ENCODE data around the gene FOXR1.

Gene FOXR1

DNA sequence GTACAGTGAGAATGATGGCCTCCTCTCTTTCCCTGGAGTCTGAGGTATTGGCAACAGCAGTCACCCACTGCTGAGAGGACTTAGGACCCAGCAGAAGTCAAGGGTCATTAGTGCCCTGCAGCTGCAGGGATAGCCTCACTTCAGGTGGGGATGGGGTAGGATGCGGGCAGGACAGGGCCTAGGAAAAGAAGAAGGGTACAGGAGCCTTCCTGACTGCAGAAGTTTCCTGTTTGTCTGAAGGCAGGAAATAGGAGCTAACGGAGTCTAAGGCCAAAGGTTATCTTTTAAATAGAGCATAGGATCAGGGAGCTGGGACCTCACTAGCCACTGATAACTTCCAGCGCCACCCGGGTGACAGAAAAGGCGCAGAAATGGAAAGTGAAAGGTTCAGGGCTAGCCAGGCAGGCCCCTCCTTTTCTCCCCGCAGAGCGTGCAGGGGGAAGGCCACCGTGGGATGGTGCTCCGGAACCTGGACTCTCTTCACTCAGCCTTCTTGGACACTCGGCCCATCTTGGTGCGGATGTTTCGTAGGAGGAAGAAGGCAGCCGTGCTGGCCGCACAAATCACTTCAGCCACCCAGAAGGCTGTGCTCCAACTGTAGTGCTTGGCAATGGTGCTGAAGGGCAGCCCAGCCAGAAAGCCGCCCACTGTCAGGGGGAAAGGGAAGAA is 53.0 kb downstream of the FOXR1 start:
- no peak for TF ChIP-seq POLR2AphosphoS5 (IDR thresholded peaks at IDR 0.05; ENCODE audit: low read depth, low read length)
- no peak for TF ChIP-seq TAF1 (IDR thresholded peaks at IDR 0.05; ENCODE audit: borderline replicate concordance, low read depth, low read length)
- TF ChIP-seq POLR2A (IDR thresholded peaks at IDR 0.05; ENCODE audit: low read depth, low read length): no peak
- DNase-seq (ENCODE audit: insufficient read length): no peak
- no peak for FAIRE-seq

DNA sequence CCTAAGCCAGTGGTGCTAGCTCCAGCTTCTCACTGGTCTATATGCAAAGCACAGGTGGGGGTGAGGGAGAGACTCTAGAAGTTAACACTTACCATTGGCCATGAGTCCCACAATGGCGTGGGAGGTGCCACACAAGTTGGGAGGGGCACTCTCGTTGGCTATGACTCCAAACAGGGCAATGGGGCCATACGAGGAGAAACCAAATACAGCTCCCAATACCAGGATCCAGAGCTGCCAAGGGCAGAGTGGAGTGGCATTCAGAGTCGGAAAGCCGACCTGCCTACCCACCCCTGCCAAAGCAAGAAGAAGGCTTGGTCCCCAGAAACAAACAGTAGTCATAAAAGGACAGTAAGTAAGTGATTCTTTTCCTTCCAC is 53.5 kb downstream of the FOXR1 start:
- DNase-seq (ENCODE audit: insufficient read length) (no peak), FAIRE-seq (no peak)
- TF ChIP-seq TAF1 (IDR thresholded peaks at IDR 0.05; ENCODE audit: borderline replicate concordance, low read depth, low read length): no peak

DNA sequence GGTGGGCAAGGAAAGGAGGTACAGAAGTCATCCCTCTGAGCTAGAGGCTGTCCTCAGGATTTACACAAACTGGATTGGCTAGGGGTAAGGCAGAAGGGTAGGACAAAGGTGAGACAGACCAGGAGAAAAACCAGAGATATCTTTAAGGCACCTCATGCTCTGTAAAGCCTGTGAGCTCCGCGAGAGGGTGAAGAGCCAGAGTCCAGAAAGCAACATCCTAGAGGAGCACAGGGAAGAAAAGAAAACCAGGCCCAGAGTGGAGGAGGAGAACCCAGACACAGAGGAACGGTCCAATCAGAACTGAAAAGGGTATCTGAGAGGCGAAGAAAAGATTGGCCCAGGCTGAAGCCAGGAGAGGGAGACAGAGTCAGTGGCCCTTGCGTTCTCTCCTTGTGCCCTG is 54.0 kb downstream of the FOXR1 start:
- FAIRE-seq: no peak
- no peak for TF ChIP-seq TAF1 (IDR thresholded peaks at IDR 0.05; ENCODE audit: borderline replicate concordance, low read depth, low read length)
- no peak for TF ChIP-seq POLR2A (IDR thresholded peaks at IDR 0.05; ENCODE audit: low read depth, low read length)
- no peak for TF ChIP-seq POLR2AphosphoS5 (IDR thresholded peaks at IDR 0.05; ENCODE audit: low read depth, low read length)
- DNase-seq (ENCODE audit: insufficient read length): no peak

DNA sequence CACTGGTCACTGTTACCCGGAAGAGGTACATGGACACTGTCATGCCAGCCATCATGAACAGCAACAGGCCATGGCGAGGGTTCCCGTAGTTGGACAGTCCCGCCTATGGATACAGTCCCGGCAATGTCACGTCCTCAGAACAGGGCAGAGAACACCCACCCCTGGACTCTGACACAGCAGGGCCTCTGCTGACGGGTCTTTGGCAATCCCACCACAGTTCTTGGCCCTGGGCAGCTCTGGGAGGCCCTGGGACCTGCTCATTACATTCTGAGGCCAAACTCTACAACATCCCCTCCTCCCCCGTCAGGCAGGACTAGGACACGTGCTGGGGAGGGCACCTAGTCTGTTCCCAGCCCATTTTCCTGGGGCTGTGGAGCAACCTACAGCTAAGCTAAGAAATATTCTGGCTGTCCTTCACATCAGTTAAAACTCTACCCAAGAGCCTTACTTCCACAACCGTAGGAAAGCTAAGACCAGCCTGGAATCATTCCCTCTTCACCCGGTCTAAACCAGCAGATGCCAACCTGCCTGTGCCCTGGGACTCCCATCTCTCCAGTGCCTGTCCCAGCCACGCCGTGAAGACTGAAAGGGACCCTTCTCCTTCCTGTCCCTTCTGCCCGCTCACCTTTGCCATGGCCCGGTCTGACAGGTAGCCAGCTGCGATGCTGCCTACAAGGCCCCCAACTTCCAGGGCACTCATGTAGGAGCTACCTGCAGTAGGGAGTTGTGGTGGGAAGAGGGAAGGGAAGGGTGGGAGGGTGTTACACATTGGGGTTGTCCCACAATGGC is 54.6 kb downstream of the FOXR1 start:
- no peak for TF ChIP-seq POLR2A (IDR thresholded peaks at IDR 0.05; ENCODE audit: low read depth, low read length)
- no peak for TF ChIP-seq TAF1 (IDR thresholded peaks at IDR 0.05; ENCODE audit: borderline replicate concordance, low read depth, low read length)
- TF ChIP-seq POLR2AphosphoS5 (IDR thresholded peaks at IDR 0.05; ENCODE audit: low read depth, low read length): no peak
- DNase-seq (ENCODE audit: insufficient read length) (no peak), FAIRE-seq (no peak)

DNA sequence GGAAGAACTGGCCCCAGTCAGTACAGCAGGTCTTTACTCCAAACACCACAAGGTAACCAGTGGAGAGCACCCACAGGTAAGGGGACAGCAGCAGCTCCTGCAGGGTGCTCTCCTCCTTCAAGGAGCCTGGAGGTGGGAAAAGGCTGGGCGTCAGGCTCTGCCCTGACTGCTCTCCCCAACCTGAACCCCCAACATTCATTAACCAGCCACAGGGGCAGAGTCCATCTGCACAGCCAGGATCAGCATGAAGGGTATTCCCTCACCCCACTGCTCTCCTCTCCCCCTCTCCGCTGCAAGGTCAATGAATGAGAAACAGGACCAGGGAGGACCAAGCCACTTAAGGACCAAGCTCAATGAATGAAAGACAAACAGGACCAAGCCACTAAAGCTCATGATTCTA is 55.4 kb downstream of the FOXR1 start:
- DNase-seq (ENCODE audit: insufficient read length) (no peak), FAIRE-seq (no peak)
- TF ChIP-seq TAF1 (IDR thresholded peaks at IDR 0.05; ENCODE audit: borderline replicate concordance, low read depth, low read length) (no peak), POLR2A (IDR thresholded peaks at IDR 0.05; ENCODE audit: low read depth, low read length) (no peak), POLR2AphosphoS5 (IDR thresholded peaks at IDR 0.05; ENCODE audit: low read depth, low read length) (no peak)

DNA sequence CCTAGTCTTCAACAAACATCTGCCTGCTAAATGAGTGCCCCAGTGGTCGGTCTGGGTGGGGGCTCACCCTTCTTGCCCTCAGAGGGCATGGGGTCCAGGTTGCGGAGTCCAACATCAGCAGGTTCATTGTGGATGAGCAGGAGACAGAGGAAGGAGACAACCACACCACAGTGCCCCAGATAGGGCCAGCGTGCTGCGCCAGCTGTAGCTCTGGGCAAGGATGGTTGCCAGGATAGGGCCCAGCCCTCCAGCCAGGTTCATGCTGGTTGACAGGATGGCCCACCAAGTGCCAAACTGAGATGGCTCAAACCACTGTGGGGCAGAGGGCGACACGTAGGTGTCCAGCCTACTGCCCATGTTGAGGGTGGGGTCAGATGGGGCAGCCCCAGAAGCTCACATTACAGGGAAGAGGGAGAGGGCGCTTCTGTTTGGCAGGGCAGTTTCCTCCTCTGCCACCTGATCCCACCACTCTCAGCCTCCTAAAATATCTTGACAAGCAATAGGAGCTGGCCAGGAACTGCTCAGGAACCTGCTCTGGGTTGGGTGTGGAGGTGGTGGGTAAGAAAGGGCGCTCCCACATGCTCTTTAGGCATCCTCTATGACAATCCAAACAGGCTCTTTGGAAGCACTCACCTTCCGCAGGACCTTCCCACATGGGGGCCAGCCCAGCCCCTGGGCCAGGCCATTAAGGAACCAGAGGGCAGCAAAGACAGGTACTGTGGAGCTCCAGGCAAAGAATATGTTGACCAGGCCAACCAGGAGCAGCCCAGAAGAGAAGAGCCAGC is 56.2 kb downstream of the FOXR1 start:
- TF ChIP-seq POLR2A (IDR thresholded peaks at IDR 0.05; ENCODE audit: low read depth, low read length) (no peak), TAF1 (IDR thresholded peaks at IDR 0.05; ENCODE audit: borderline replicate concordance, low read depth, low read length) (no peak), POLR2AphosphoS5 (IDR thresholded peaks at IDR 0.05; ENCODE audit: low read depth, low read length) (no peak)
- DNase-seq (ENCODE audit: insufficient read length): no peak
- FAIRE-seq: no peak

DNA sequence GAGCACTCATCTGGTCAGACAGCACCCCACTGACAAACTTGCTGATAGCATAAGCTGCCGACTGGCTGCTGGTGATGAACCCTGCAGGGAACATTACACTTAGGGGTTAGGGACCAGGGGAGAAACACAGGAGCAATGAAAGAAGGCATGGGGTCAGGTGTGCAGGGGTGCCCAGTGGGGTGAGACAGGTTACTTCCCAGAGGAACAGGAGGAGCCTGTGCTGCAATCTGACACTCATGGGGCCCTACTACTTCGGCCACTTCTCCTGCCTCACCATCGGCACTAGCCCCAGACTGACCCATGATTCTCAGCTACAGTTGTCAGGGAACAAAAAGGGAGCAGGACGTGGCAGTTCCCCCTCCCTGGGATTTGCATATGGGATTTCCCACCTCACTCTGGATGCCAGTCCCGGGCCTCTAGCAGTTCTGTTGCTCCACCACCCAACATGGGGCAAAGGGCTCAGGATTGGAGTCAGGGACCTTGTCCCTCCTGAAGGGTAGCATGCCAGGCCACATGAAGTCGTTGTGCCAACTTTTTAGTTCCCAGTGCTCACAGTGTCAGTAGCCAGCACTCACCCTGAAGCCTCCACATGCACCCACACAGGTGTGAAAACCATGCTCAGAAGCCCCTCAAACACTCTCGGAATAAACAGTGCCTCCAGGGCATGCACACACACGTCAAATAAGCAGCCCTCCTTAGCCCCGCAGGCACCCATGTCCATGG is 56.9 kb downstream of the FOXR1 start:
- DNase-seq (ENCODE audit: insufficient read length): no peak
- no peak for TF ChIP-seq POLR2A (IDR thresholded peaks at IDR 0.05; ENCODE audit: low read depth, low read length)
- TF ChIP-seq POLR2AphosphoS5 (IDR thresholded peaks at IDR 0.05; ENCODE audit: low read depth, low read length): no peak
- no peak for TF ChIP-seq TAF1 (IDR thresholded peaks at IDR 0.05; ENCODE audit: borderline replicate concordance, low read depth, low read length)
- FAIRE-seq: no peak

DNA sequence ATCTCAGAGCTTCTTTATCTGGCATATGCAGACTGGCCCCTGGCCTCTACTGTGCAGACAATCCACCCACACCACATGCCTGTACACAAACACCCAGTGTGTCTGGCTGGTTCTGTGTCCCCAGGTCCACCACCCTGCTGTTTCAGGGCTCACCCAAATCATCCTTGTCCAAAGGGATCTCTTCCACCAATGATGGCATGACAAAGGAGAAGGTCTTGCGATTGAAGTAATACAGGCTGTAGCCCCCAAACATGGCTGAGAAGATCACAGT is 57.4 kb downstream of the FOXR1 start:
- TF ChIP-seq POLR2A (IDR thresholded peaks at IDR 0.05; ENCODE audit: low read depth, low read length) (no peak), POLR2AphosphoS5 (IDR thresholded peaks at IDR 0.05; ENCODE audit: low read depth, low read length) (no peak), TAF1 (IDR thresholded peaks at IDR 0.05; ENCODE audit: borderline replicate concordance, low read depth, low read length) (no peak)
- DNase-seq (ENCODE audit: insufficient read length) (no peak), FAIRE-seq (no peak)

DNA sequence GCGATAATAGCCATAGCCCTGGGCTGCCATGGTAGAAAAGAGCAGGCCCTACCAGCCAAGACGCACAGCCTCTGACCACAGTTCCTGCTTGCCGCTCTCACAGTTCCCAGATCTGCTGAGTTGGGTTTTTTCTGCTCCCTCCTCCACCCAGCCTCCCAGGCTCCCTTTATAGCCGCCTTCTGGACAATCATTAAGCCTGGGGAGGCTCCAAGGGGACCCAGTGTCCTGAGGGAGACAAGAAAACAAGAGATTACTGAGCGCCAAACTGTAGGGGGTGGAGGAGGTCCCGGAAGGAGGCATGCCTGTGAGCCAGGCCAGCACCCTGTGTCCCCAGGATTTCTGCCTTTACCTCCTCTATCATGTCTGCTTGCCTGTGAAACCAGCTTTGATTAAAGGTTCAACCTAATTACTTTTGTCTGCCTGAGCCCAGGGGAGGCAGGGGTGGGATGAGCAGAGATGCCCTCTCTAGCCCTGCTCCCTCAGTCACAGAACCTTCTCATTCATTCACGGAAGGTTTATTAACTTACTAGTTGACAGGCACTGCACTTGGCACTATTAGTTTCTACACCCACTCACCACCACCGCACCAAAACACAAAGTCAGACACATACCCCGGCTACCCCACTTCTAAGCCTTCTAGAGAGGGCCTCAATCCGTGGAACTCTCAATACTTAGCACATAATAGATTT is 57.9 kb downstream of the FOXR1 start:
- TF ChIP-seq POLR2A (IDR thresholded peaks at IDR 0.05; ENCODE audit: low read depth, low read length) (no peak), POLR2AphosphoS5 (IDR thresholded peaks at IDR 0.05; ENCODE audit: low read depth, low read length) (no peak), TAF1 (IDR thresholded peaks at IDR 0.05; ENCODE audit: borderline replicate concordance, low read depth, low read length) (no peak)
- DNase-seq (ENCODE audit: insufficient read length): no peak
- FAIRE-seq: peak; percentile 71

DNA sequence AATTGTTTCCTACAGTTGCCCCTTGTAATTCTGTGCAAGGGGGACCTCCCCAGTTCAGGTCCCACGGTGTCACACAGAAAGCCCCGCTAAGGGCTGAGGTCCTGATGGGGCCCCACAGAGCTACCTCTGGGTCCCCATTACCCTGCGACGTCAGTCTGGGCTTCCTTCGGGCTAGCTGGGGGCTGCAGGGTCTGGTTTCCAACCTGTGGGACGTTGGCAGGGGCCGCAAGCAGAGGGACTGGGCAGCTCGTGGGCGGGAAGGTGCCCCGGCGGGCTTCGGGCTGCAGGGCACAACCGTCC is 58.4 kb downstream of the FOXR1 start:
- DNase-seq (ENCODE audit: insufficient read length) (no peak), FAIRE-seq (peak; percentile 5)
- TF ChIP-seq POLR2AphosphoS5 (IDR thresholded peaks at IDR 0.05; ENCODE audit: low read depth, low read length) (no peak), TAF1 (IDR thresholded peaks at IDR 0.05; ENCODE audit: borderline replicate concordance, low read depth, low read length) (no peak), POLR2A (IDR thresholded peaks at IDR 0.05; ENCODE audit: low read depth, low read length) (no peak)

Measured in GM12892 (cell line).